ENCODE data around the gene NHLRC4.

NHLRC4 gene

GRCh38 chr16:561413-561794 lies 5.4 kb upstream of the NHLRC4 start:
- TF ChIP-seq POLR2AphosphoS5 (IDR thresholded peaks at IDR 0.05; ENCODE audit: low read depth) = no peak
- peaks cover 22% of the 10 kb centered on the region for H3K27me3 ChIP-seq (ENCODE audit: insufficient read depth, poor library complexity, severe bottlenecking)
- H3K4me3 ChIP-seq (replicated peaks; ENCODE audit: insufficient read depth, low read length) = no peak overlapping the region
- DNase-seq (ENCODE audit: low read depth in 1 of 2, low spot score in 1 of 2) = no peak
- H3K27ac ChIP-seq (replicated peaks) = no peak overlapping the region

DNA sequence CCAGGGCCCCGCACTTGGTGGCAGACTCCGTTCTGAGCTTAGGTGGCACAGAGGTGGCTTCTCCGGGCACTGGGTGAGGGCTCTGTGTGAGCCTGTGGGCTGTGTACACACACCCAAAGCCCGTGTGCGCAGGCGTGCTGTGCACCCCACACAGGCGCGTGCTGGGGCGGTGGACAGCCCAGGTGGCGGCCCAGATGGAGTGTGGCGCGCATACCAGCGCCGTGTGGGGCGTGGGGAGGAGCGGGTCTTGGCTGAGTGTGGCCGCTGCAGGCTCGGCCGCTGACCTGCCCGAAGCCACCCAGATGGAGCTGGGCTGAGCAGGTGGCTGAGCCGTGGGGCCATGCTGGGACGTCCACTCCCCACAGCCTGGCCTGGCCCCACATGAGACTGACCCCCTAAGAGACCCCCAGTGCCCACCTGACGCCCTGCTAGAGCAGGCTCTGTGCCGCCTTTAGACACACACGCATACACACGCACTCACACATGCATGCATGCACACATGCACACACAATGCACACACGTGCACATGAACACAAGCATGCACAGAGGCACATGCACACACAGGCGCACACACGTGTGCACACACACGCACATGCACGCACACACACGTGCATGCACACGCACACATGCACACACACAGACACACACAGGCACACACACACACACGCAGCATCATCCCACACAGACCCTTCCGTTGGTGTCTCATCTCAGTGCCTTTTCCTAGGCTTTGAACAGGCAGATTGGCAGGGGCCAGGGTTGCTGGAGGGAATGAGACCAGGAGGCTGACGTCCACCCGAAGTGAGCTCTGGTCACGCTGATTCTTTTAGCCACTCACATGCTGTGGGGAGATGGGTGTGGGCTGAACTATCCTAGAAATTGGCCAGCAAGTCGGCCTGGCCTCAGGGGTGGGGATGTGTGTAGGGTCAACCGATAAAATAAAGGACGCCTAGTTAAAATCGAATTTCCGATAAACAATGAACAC lies 4.6 kb upstream of the NHLRC4 start:
- H3K27me3 ChIP-seq (ENCODE audit: insufficient read depth, poor library complexity, severe bottlenecking) = peaks cover 22% of the 10 kb centered on the region
- no peak overlapping the region for H3K4me3 ChIP-seq (replicated peaks; ENCODE audit: insufficient read depth, low read length)
- TF ChIP-seq POLR2AphosphoS5 (IDR thresholded peaks at IDR 0.05; ENCODE audit: low read depth) (no peak), GABPA (IDR thresholded peaks at IDR 0.05; ENCODE audit: low read depth) (no peak), SPI1 (IDR thresholded peaks at IDR 0.05; ENCODE audit: borderline replicate concordance, low read depth) (no peak)
- TF ChIP-seq, protein P1, sequence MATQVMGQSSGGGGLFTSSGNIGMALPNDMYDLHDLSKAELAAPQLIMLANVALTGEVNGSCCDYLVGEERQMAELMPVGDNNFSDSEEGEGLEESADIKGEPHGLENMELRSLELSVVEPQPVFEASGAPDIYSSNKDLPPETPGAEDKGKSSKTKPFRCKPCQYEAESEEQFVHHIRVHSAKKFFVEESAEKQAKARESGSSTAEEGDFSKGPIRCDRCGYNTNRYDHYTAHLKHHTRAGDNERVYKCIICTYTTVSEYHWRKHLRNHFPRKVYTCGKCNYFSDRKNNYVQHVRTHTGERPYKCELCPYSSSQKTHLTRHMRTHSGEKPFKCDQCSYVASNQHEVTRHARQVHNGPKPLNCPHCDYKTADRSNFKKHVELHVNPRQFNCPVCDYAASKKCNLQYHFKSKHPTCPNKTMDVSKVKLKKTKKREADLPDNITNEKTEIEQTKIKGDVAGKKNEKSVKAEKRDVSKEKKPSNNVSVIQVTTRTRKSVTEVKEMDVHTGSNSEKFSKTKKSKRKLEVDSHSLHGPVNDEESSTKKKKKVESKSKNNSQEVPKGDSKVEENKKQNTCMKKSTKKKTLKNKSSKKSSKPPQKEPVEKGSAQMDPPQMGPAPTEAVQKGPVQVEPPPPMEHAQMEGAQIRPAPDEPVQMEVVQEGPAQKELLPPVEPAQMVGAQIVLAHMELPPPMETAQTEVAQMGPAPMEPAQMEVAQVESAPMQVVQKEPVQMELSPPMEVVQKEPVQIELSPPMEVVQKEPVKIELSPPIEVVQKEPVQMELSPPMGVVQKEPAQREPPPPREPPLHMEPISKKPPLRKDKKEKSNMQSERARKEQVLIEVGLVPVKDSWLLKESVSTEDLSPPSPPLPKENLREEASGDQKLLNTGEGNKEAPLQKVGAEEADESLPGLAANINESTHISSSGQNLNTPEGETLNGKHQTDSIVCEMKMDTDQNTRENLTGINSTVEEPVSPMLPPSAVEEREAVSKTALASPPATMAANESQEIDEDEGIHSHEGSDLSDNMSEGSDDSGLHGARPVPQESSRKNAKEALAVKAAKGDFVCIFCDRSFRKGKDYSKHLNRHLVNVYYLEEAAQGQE (IDR thresholded peaks at IDR 0.05; ENCODE audit: insufficient replicate concordance, low read depth) = no peak
- TF ChIP-seq, protein P2, sequence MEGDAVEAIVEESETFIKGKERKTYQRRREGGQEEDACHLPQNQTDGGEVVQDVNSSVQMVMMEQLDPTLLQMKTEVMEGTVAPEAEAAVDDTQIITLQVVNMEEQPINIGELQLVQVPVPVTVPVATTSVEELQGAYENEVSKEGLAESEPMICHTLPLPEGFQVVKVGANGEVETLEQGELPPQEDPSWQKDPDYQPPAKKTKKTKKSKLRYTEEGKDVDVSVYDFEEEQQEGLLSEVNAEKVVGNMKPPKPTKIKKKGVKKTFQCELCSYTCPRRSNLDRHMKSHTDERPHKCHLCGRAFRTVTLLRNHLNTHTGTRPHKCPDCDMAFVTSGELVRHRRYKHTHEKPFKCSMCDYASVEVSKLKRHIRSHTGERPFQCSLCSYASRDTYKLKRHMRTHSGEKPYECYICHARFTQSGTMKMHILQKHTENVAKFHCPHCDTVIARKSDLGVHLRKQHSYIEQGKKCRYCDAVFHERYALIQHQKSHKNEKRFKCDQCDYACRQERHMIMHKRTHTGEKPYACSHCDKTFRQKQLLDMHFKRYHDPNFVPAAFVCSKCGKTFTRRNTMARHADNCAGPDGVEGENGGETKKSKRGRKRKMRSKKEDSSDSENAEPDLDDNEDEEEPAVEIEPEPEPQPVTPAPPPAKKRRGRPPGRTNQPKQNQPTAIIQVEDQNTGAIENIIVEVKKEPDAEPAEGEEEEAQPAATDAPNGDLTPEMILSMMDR (IDR thresholded peaks at IDR 0.05; ENCODE audit: insufficient read depth, low read length) = no peak
- no peak for DNase-seq (ENCODE audit: low read depth in 1 of 2, low spot score in 1 of 2)
- no peak overlapping the region for H3K27ac ChIP-seq (replicated peaks)

GRCh38 chr16:563072-563644 lies 3.6 kb upstream of the NHLRC4 start:
- no peak overlapping the region for H3K27ac ChIP-seq (replicated peaks)
- TF ChIP-seq, protein P2 (IDR thresholded peaks at IDR 0.05; ENCODE audit: insufficient read depth, low read length) = no peak
- TF ChIP-seq SPI1 (IDR thresholded peaks at IDR 0.05; ENCODE audit: borderline replicate concordance, low read depth) (no peak), GABPA (IDR thresholded peaks at IDR 0.05; ENCODE audit: low read depth) (no peak), POLR2AphosphoS5 (IDR thresholded peaks at IDR 0.05; ENCODE audit: low read depth) (no peak)
- TF ChIP-seq, protein P1 (IDR thresholded peaks at IDR 0.05; ENCODE audit: insufficient replicate concordance, low read depth) = no peak
- no peak overlapping the region for H3K4me3 ChIP-seq (replicated peaks; ENCODE audit: insufficient read depth, low read length)
- peaks cover 22% of the 10 kb centered on the region for H3K27me3 ChIP-seq (ENCODE audit: insufficient read depth, poor library complexity, severe bottlenecking)
- no peak for DNase-seq (ENCODE audit: low read depth in 1 of 2, low spot score in 1 of 2)

GRCh38 chr16:564690-565418 lies 2.0 kb upstream of the NHLRC4 start:
- DNase-seq (ENCODE audit: low read depth in 1 of 2, low spot score in 1 of 2) = no peak
- TF ChIP-seq, protein P2 (IDR thresholded peaks at IDR 0.05; ENCODE audit: insufficient read depth, low read length) = no peak
- TF ChIP-seq POLR2AphosphoS5 (IDR thresholded peaks at IDR 0.05; ENCODE audit: low read depth) = no peak
- TF ChIP-seq, protein P1 (IDR thresholded peaks at IDR 0.05; ENCODE audit: insufficient replicate concordance, low read depth) = no peak
- no peak for TF ChIP-seq GABPA (IDR thresholded peaks at IDR 0.05; ENCODE audit: low read depth)
- TF ChIP-seq SPI1 (IDR thresholded peaks at IDR 0.05; ENCODE audit: borderline replicate concordance, low read depth) = no peak
- Histone ChIP-seq H3K27me3 (ENCODE audit: insufficient read depth, poor library complexity, severe bottlenecking) (peaks cover 12% of the 10 kb centered on the region), H3K27ac (replicated peaks) (no peak overlapping the region), H3K4me3 (replicated peaks; ENCODE audit: insufficient read depth, low read length) (no peak overlapping the region)
